HUES6 (cell line): Measurements from ENCODE around the gene PLA2G4F.

Experiments used
- H3K27ac ChIP-seq: 2 replicates; pipeline ENCODE4 v1.7.0; 2013; ENCODE audit warnings: low read depth, mild to moderate bottlenecking, low read length, inconsistent platforms
- H3K27me3 ChIP-seq: 2 replicates; pipeline ENCODE4 v1.6.1; 2013; ENCODE audit warnings: low read length; ENCODE audit not compliant: control insufficient read depth, insufficient read depth
- H3K36me3 ChIP-seq: 2 replicates; pipeline ENCODE4 v1.6.1; 2013; ENCODE audit warnings: low read length; ENCODE audit not compliant: control insufficient read depth, insufficient read depth
- H3K4me1 ChIP-seq: 2 replicates; pipeline ENCODE4 v1.6.1; 2013; ENCODE audit warnings: low read length; ENCODE audit not compliant: control insufficient read depth, insufficient read depth
- H3K4me3 ChIP-seq: 2 replicates; pipeline ENCODE4 v1.5.1; 2013; ENCODE audit warnings: low read depth, low read length
- H3K9ac ChIP-seq: one replicate; pipeline ENCODE4 v1.6.1; 2013; ENCODE audit warnings: mild to moderate bottlenecking, low read length
- H3K9me3 ChIP-seq: 2 replicates; pipeline ENCODE4 v1.6.1; 2013; ENCODE audit warnings: low read depth, low read length; ENCODE audit not compliant: control insufficient read depth, insufficient read depth

PLA2G4F gene

DNA sequence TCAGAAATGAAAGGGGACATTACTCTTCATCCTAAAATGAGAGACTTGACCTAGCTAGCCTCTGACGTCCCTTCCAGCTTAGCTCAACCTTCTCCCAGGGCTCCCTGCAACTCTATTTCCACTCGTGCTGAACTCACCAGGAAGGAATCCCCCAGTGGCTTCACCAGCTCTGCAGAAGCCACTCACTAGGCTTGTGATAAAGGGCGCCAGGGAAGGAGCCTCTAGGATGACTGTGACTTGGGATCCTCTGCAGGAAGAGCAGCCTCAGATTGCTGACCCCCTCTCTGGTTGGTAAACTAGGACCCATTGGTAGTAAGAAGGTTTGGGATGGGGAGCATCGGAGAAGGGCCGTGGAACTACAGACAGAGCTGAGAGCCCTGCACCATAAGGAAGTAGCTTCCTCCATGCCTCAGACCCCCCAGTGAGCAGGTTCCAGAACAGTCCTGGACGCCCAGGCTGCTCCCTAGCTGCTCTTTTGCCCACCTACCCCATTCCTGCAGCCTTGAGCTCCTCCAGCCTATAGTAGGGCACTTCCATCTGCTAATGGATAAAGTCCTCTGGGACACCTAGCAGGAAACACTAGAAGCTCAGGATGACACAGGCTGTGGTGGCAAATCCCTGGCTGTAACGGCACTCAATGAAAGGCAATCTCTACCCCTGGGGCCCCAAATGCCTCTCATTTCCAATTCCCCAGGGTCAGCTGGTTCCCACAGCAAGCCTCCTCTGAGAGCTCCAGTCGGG lies 26.0 kb downstream of the PLA2G4F start:
- Histone ChIP-seq H3K4me3 (no peak overlapping the region), H3K4me1 (peaks cover 13% of the 10 kb centered on the region), H3K27me3 (no peaks in the 10 kb centered on the region), H3K9me3 (no peaks in the 10 kb centered on the region), H3K36me3 (no peaks in the 10 kb centered on the region), H3K9ac (no peak overlapping the region), H3K27ac (no peak overlapping the region)

DNA sequence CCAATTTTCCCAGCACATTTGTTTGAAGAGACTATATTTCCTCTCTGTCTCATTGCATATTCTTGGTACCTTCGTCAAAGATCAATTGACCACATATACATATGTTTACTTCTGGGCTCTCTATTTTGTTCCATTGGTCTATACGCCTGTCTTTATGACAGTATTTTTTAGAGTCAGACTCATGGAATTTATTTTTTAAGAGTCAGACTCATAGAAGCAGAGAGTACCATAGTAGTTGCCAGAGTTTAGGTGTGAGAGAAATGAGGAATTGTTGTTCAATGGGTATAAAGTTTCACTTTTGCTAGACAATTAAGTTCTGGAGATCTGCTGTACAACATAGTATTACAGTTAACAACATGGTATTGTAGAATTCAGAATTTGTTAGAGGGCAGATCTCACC lies 27.1 kb downstream of the PLA2G4F start:
- no peak overlapping the region for H3K27ac ChIP-seq
- no peaks in the 10 kb centered on the region for H3K36me3 ChIP-seq
- H3K4me1 ChIP-seq: peaks cover 13% of the 10 kb centered on the region
- no peak overlapping the region for H3K9ac ChIP-seq
- no peaks in the 10 kb centered on the region for H3K9me3 ChIP-seq
- H3K4me3 ChIP-seq: no peak overlapping the region
- no peaks in the 10 kb centered on the region for H3K27me3 ChIP-seq

- no peak overlapping the region for H3K4me3 ChIP-seq
- no peaks in the 10 kb centered on the region for H3K36me3 ChIP-seq
- H3K27ac ChIP-seq: no peak overlapping the region
- no peaks in the 10 kb centered on the region for H3K27me3 ChIP-seq
- no peaks in the 10 kb centered on the region for H3K9me3 ChIP-seq
- peaks cover 13% of the 10 kb centered on the region for H3K4me1 ChIP-seq
- H3K9ac ChIP-seq: no peak overlapping the region
Observed at GRCh38 chr15:42128476-42128875, 28.0 kb downstream of the PLA2G4F start.

GRCh38 chr15:42123546-42123945 lies 32.9 kb downstream of the PLA2G4F start:
- Histone ChIP-seq H3K27ac (no peak overlapping the region), H3K9me3 (no peaks in the 10 kb centered on the region), H3K4me3 (no peak overlapping the region), H3K9ac (no peak overlapping the region), H3K36me3 (no peaks in the 10 kb centered on the region), H3K27me3 (0 out of 2 replicates have a peak, but pooled peaks cover 4% of the 10 kb centered on the region), H3K4me1 (peaks cover 12% of the 10 kb centered on the region)

DNA sequence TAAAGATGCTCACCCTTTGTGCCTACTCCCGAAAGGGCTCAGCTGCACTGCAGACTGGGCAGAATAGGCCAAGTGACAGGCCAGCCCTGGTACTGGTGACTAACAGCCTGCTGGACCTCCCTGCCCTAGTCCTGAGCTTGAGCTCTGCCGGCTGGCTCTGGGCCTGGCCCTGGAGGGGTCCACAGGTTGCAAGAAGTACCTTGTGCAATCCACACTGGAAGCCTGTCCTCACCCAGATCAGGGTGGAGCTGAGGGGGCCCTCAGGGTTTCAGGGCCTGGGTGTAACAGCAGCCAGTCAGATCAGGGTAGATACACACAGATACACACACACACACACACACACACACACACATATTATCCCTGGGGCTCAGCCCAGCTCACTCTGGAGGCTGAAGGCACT lies 34.8 kb downstream of the PLA2G4F start:
- Histone ChIP-seq H3K9me3 (no peaks in the 10 kb centered on the region), H3K9ac (no peak overlapping the region), H3K4me1 (peaks cover 15% of the 10 kb centered on the region), H3K4me3 (no peak overlapping the region), H3K36me3 (no peaks in the 10 kb centered on the region), H3K27me3 (0 out of 2 replicates have a peak, but pooled peaks cover 4% of the 10 kb centered on the region), H3K27ac (no peak overlapping the region)

DNA sequence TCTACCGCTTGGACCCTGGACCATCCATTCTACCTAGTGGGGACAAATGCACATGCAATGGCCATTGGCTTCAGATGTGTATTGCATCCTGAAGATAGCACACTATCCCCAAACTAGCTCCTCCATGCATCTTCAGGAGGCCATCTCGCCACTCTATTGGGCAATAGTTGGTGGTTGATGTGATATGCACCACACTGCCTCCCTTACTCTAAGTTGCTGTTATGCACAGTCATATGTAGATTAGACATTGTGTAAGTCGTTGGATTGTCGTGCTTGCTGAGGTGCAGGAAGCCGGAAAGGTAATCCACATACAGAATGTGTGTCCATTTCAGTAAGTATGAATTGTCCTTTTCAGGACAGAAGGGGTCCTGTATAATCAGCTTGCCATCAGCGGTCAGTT lies 35.4 kb downstream of the PLA2G4F start:
- no peak overlapping the region for H3K27ac ChIP-seq
- H3K9ac ChIP-seq: no peak overlapping the region
- H3K4me3 ChIP-seq: no peak overlapping the region
- no peaks in the 10 kb centered on the region for H3K9me3 ChIP-seq
- peaks cover 15% of the 10 kb centered on the region for H3K4me1 ChIP-seq
- 0 out of 2 replicates have a peak, but pooled peaks cover 4% of the 10 kb centered on the region for H3K27me3 ChIP-seq
- H3K36me3 ChIP-seq: no peaks in the 10 kb centered on the region

DNA sequence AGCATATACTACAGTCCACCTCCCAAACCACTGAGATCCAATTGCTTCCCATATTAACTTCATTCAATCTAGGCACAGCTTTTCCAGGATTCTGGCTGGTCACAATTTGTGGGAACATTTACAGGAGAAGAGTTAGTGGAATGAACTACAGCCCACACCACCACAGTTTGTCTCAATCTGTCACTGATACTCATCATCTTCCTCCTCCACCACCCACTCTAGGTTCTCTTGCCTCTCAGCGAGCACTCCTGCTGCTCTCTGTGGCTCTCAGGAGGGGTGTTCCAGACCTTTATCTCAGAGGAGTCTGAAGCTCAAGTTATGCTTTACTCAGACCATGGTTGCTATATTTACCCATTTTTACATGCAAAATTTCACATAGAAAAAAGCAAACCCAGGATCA lies 36.2 kb downstream of the PLA2G4F start:
- Histone ChIP-seq H3K27me3 (0 out of 2 replicates have a peak, but pooled peaks cover 4% of the 10 kb centered on the region), H3K4me1 (peaks cover 15% of the 10 kb centered on the region), H3K9ac (no peak overlapping the region), H3K9me3 (no peaks in the 10 kb centered on the region), H3K27ac (no peak overlapping the region), H3K4me3 (no peak overlapping the region), H3K36me3 (no peaks in the 10 kb centered on the region)

GRCh38 chr15:42119446-42119760 lies 37.0 kb downstream of the PLA2G4F start:
- H3K4me3 ChIP-seq: no peak overlapping the region
- no peaks in the 10 kb centered on the region for H3K9me3 ChIP-seq
- peaks cover 15% of the 10 kb centered on the region for H3K4me1 ChIP-seq
- H3K27ac ChIP-seq: no peak overlapping the region
- no peaks in the 10 kb centered on the region for H3K36me3 ChIP-seq
- H3K9ac ChIP-seq: no peak overlapping the region
- 0 out of 2 replicates have a peak, but pooled peaks cover 4% of the 10 kb centered on the region for H3K27me3 ChIP-seq

DNA sequence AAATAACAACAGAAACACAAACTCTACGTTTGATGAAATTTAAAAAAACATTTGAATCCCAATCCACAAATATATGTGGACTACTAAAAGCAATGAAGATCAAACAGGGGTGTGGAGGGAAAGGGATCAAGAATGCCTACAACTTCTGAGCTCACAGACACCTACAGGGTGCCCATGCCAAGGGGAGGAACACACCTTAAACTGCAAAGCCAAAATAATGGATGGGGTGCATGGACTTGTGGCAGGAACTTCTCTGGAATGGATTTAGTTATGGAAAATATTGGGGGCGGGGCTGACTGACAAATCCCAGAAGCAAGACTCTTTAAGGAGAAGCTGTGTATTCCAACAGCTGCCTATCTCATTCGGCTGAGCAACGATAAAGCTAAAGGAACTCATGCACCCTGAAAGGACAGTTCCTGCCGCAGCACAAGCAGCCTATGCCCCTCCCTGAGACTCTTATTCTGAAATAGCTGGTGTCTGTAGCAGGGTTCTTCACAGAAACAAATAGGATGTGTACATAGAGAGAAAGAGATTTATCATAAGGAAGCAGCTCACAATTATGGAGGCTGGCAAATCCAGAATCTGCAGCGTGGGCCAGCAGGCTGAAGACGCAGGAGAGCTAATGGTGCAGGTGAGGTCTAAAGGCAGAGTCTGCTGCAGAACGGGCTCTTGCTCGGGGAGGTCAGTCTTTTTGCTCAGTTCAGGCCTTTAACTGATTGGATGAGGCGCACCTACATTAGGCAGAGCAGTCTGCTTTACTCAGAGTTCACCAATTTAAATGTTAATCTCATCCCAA lies 37.6 kb downstream of the PLA2G4F start:
- Histone ChIP-seq H3K9ac (no peak overlapping the region), H3K4me3 (no peak overlapping the region), H3K27me3 (0 out of 2 replicates have a peak, but pooled peaks cover 4% of the 10 kb centered on the region), H3K4me1 (peaks cover 15% of the 10 kb centered on the region), H3K36me3 (no peaks in the 10 kb centered on the region), H3K27ac (no peak overlapping the region), H3K9me3 (no peaks in the 10 kb centered on the region)

- no peaks in the 10 kb centered on the region for H3K27me3 ChIP-seq
- H3K27ac ChIP-seq: no peak overlapping the region
- 0 out of 2 replicates have a peak, but pooled peaks cover 5% of the 10 kb centered on the region for H3K9me3 ChIP-seq
- no peaks in the 10 kb centered on the region for H3K36me3 ChIP-seq
- H3K4me1 ChIP-seq: no peaks in the 10 kb centered on the region
- no peak overlapping the region for H3K4me3 ChIP-seq
- no peak overlapping the region for H3K9ac ChIP-seq
Observed at GRCh38 chr15:42111924-42112323, 44.5 kb downstream of the PLA2G4F start.

GRCh38 chr15:42110367-42110766 lies 46.1 kb downstream of the PLA2G4F start:
- H3K9me3 ChIP-seq: 0 out of 2 replicates have a peak, but pooled peaks cover 5% of the 10 kb centered on the region
- no peaks in the 10 kb centered on the region for H3K36me3 ChIP-seq
- no peaks in the 10 kb centered on the region for H3K4me1 ChIP-seq
- no peak overlapping the region for H3K9ac ChIP-seq
- H3K27me3 ChIP-seq: no peaks in the 10 kb centered on the region
- H3K27ac ChIP-seq: no peak overlapping the region
- H3K4me3 ChIP-seq: no peak overlapping the region
